HG03520 (cell line): ENCODE data around the gene C3orf18.

ENCODE experiments used
- ATAC-seq: cut with Tn5 transposase; IDR thresholded peaks from one replicate; pipeline ENCODE4 v1.9.1; 2021; ENCODE audit warnings: mild to moderate bottlenecking, moderate library complexity; ENCODE audit not compliant: unreplicated experiment

C3orf18 gene

DNA sequence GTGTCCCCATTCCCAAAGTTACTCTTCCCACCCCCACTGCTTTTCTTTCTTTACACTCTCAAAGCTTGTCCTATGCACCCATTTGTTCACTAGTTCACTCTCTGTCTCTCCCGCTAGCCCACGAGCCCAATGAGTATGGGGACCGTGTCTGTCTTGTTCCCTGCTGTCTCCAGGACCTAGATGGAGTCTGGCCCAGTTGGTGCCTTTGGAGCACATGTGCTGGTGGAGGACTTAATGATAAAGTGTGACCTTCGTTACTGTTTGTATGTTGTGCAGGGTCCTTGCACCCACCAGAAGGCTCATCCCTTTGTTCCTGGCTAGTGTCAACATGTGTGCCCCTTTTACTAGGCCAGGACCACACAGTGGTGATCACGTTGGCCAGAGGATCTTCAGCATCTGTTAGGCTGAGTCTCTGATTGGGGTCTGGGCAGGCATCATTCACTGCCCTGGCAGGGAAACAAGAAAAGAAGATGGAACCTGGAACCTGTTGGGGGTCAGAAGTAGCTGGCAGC, 36.6 kb upstream of the C3orf18 start:
- ATAC-seq: no peak

DNA sequence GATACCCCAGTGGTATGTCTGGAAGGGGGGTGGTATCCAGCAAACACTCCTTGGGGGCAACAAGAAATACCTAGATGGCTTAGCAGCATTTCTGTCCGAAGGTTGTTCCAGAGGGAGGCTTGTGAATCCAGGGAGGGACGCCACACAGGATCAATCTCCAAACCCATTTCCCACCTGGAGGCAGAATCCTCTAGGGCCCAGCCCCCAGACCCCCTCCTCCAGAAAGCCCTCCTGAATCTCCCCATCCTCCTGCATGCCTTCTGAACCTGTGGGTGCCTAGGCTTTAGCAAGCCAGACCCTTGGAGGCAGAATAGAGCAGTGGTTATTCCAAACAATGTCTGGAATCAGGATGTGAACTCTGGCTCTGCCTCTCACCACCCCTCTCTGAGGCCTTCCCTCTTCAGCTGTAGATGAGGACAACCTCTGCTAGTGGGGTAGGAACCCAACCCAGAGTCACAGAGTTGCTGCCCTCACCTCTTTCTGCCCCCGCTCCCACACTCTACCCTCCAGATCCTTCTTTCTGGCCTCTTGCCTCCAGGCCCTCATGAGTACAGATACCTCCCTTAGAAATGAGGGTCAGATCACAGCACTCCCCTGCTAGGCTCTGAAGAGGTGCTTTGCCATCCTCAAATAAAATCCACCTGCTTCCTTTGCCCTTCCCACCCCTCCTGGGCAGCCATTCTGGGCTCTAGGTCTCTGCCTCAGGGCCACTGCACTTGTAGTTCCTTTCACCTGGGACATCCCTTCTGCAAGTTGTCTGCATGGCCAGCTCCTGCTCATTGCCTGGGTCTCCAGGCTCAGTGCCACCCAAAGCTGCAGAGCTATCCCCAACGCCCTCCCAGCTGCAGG, 35.9 kb upstream of the C3orf18 start:
- ATAC-seq: no peak

DNA sequence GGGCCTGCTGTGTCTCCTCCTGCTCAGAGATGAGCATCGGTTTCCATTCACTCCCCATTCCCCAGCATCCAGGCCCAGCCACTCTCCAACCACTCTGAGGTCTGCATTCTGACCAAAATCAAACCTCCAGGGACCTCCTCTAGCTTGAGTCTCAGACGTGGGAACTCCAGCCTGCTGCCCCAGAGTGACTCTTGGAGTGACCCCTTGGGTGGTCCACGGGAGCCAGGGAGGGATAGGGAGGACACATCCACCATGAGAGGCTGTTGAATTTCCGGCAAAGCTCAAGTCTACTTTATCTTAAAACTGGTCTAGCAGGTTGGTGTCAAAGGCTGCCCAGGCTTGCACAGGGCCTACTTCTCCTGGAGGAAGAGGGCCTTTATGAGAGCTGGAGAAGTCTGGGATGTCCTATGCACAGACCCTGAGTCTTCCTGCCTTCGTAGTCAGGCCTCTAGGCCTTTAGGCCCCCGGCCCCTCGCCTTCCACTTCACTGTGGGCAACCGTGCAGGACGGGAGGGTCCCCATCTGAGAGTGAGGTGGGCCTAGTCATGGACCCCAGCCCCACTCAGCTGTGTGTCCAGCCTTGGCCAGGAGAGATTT, 35.1 kb upstream of the C3orf18 start:
- no peak for ATAC-seq

DNA sequence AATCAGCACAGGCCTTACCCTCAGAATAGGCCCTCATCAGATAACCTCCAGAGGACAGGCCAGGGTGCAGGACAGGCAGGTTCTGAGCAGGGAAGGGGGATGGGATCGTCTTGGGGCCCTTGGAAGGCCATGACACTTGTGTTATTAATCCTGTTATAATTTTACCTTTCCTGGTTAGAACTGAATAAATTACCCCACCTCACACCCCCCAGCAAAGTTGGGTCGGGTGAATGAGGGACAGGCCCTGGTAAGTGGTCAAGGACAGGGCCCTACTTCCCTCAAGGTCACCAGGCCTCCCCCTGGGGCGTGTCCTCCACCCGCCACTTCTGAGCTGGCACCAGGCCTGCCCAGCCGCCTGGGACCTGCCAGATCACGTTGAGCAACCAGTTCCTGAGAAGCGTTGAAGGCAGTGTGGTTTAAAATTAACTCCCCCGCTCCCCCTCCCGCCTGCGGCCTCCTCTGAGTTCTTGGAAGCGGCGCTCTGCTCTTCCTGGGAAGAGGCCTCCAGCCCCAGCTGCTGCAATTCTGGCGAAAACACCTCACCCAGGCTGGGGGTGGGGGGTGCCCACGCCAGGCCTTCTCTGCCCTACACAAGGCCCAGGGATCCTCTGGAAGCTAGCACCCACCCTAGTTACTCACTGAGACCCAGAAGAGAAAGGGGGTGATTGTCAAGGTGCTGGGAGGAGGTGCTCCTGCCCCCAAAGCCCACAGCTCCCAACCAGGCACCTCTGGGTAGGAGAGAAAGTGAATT, 33.5 kb upstream of the C3orf18 start:
- ATAC-seq: no peak

DNA sequence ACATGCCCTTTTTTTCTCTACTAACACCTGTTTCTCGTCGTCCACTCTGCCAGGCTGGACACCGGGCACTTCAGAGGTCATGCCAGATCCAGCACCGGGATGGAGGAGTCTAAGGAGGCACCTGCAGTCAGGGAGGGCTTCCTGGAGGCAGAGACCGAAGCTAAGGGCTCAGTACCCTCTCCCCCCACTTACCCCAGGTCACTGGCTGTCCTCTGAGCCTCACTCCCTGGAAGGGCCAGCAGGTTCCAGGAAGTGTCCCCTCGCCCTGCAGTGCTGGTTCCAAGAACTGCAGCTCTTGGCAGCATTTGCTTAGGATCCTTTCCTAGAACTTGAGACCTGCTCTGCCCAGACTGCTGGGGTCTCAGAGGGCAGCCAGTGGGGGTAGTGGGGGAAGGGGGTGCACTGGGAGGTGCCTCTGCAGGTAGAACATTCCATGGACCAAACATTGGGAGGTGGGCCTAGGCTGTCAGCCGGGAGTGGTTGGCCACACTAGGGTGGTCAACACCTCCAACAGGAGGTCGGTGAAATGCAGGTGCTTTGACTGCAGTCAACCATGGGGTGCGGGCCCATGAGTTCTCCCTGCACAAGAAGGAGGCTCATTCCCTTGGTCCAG, 32.7 kb upstream of the C3orf18 start:
- no peak for ATAC-seq

DNA sequence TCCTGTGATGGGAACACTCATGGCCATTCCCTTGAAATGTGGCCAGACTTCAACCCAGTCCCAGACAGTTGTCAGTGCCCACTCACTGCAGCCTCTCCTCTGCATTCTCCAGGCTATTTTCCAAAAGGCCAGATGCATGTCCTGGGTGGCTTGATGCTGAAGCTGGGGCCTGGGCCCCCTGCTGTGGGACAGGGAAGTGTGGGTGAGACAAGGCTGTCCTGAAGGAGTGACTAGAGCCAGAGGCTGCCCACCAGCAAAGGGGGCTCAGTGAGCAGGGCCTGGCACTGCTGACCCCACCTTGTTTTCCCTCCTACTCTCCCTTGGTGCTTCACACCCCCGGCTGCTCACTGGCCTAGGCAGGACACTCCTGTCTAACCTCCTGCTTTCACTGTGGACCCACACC, 32.2 kb upstream of the C3orf18 start:
- no peak for ATAC-seq

DNA sequence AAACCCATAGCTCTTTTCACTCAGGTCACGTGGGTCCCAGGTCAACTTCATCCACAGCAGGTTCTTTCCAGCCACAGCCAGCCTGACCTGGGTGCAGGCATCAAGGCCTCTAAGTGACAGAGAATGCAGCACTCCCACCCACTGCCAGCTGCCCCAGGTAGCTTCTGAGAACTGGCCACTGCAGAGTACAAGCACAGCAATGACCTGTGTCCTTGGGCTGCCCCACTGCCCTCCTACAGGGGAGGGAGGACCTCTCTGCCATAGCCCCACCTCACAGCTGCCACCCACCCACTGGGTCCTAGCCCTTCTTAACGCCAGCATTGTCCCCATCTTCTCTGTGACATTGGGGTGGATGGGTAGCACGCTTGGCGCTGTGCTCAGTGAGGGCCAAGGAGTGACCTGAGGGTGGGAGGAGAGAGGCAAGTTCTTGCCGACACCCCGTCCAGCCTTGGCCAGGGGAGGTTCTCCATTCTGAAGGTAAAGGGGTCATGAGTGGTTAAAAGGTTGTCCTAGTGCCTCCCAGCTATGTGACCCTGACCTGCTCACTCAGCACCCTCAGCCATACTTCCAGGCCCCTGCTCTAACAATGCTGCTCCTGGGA, 31.7 kb upstream of the C3orf18 start:
- ATAC-seq: no peak

DNA sequence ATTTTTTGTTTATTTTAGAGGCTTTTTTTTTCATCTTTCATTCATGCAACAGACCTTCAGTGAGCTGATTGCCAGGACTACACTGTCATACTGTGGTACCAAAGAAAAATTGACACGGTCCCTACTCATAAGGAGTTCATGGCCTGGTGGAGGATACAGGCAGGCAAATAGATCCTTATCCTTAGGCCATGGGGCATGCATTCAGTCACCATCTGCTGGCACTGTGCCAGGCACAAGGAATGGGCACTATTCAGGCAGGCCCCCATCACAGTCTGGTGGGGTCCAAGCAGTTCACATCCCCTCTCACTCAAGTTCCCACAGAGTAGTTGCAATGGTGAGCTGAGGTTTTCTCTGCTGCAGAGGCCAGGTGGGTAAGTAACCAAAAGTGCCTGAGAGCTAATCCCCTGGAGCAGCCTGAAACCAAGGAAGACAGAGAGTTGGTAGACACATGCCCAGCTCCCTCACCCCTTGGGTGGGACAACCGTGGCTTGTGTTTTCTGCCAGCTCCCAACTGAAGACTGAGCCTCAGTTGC, 26.8 kb upstream of the C3orf18 start:
- no peak for ATAC-seq

DNA sequence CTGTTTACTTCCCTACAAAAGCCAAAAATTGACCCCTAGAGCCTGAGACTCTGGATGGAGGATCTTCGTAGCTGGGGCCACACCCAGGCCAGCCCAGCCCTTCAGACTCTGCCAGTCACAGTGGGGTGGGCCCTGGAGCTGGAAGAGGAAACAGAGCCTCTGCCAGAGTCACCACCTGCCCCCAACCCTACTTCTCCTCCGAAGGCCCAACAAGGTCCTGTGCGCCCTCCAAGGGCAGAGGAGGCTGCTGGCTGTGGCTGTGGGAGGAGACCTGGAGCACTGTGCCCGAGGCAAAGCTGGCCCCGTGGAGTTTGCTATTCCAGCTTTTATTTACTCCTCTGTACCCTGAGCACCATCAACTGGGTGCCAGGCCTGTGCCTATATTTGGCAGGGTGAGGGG, 25.0 kb upstream of the C3orf18 start:
- no peak for ATAC-seq

DNA sequence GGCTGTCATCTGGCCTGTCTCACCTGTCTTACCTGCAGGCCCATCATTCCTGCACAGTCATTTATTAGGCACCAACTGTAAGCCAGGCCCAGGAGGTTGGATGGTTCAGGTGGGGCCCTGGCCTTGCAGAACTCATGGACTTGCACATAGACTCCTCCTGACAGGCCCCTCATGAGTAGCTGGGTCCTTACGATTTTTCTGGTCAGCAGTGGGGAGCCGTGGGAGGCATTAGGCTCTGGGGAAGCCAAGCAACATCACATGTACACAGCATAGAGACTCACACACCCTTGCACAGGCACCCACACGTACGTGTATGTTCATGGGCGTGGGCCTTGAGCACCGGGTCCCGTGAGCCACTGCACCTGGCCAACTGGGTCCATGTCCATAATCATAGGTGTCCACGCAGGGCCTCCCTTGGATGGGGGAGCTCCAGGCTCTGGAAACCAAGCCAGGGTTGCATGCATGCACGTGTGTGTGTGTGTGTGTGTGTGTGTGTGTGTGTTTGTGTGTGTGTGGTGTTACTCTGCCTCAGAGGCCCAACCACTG, 23.7 kb upstream of the C3orf18 start:
- ATAC-seq: no peak

DNA sequence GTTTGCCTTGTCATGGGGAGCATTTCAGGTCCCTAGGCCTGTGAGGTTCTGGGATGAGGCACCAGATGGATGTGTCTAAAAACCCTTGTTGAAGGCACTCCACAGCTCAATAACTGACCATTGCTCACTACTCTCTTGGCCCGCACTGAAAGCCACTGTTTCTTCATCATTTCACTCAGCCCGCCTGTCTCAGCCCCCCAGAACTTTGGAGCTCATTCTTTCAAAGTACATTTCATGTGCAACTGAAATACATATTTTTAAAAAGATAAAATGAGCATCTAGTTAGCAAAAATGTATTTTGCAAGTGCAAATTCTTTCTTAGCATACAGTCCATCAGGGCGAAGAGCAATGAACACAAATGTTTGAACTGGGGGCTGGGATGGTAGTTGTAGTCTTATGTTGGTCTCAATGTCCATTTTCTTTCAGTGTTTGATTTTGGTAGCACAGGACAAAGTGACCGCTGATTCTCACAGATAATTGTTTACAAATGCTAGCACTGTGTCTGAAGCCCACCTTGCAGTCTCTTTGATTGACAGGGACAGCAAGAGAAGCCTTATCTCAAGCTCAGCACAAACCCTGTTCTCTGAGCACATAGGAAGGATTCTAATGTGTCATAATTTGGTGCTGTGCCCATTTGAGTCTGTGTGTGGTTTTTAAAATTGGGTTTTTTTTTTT, 21.3 kb upstream of the C3orf18 start:
- no peak for ATAC-seq

DNA sequence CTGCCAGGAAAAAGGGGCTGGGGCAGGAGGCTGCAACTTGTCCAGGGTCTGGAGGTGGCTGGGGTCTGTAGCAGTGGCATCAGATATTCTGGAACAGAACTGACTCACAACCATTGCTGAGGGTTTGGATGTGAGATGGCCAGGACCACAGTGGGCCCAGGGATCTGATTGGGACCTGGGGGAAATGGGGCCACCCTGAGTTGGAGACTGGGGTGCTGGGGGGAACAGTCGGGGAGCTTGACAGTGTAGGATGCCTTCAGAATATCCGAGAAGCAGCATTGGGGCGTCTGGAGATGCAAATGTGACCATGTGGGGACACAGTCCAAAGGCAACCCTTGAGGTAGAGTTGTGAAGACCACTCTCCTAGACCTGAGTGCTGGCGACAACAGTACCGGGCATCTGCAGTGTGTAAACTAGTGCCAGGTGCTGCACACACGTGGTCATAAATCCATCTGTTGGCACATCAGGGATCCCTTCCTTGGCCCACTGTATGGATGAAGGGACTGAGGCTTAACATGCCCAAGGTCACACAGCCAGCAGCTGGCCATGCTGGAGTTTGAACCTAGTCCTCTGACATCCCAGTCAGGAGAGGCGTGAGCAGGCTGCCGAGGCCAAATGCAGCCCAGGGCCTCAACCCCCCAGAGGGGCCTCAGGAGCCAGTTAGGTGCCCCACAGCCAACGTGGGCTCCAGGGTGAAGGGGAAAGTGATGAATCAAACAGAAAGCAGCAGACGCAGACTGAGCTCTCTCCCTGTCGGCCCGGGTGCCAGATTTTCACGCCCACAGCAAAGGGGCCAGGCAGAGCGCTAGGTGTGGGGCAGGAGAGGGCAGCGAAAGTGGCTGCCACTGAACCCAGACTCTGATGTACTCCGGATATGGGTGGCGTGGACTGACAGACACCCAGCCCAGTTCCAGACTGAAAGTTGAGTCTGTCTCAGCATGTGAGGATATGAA, 20.5 kb upstream of the C3orf18 start:
- ATAC-seq: no peak

DNA sequence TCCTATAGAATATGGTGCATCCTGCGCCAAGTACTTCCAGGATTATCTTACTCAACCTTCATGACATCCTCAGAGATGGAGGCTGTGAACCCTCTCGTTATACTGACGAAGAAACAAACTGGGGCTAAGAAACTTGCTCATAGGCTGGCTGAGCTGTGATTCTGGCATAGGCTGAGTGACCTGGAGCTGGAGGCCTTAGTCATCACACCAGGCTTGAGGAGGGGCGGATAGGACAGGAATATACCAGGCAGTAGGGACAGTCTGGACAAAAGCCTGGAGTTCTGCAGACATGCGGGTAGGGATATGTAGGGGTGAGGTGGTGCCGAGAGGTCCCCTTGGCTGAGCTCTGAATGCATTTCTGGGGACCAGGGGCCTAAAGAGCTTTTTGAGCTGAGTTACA, 19.8 kb upstream of the C3orf18 start:
- no peak for ATAC-seq

DNA sequence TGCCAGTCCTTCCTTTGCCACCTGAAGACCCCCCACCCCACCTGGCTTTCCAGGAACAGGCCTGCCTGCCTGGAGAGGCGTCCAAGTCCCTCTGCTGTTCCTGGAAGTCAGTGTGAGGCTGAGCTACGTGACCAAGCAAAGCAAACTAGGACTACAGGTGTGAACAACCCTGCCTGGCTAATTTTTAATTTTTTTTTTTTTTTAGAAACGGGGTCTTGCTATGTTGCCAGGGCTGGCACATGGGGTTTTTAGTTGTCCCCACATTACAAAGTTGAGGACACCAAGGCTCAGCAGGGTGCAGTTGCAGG, 19.2 kb upstream of the C3orf18 start:
- ATAC-seq: no peak

DNA sequence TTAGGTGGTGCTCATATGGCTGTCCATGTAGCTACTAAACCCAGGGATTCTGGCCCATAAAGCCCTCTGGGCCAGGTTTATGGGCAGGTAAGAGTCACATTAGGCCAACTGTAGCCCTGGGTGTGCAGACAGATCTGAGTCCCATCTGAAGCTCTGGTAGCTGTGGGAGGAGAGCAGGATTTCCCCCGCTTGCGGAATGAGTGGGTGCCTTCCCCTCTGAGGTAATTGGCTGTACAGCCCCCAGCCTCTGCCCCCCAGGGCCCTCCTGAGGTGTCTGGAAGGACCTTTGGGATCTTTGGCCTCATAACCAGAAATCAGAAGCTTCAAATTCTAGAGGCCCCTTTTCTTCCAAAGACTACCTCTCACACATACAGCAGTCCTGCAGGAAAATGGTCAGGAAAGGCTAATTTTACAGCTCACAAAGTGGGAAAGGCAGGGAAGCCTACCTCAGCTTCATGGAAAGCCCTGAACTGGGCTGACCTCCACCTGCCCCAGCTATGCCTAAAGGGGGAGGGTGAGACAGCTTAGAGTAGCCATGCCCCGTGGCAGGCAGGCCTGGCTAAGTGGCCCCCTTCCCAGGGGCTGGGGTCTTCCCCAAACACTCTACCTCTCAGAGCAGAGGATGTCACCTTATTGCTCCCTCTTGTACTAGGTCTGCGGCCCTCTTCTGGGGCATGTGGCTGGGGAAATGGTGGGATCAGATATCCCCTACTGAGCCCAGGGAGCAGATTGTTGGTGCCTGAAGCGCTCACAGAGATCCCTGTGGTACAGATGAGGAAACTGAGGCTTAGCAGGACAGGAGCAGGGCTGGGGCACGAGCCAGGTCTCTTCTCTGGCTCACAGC, 18.6 kb upstream of the C3orf18 start:
- no peak for ATAC-seq

DNA sequence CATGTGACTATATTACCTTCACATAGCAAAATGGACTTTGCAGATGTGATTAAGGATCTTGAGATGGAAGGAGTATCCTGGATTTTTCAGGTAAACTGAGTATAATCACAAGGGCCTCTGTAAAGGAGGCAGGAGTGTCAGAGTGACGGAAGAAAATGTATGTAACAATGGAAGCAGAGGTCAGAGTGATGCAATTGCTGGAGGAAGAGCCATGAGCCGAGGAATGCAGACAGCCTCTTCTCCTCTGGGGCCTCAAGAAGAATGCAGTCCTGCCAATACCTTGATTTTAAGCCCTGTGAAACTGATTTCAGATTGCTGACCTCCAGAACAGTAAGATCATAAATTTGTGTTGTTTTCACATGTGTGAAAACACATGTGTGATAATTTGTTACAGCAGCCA, 16.8 kb upstream of the C3orf18 start:
- no peak for ATAC-seq

DNA sequence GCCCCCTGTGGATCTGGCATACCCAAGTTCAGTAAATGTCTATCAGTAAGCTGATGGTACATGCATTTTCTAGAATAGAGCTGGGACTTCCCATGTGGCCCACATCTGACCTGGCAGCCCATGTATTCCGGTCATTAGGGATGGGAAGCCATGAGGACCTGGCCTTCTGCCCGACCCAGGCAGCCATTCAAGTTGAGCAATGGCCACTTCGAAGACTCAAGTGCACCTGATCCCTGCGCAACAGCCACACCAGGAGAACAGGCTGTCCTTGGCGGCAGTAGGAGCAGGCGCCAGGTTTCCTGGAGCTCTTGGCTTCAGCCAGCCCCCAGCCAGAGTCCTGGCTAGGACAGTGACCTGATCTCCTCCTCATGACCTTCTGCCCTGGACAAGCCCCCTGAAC, 16.4 kb upstream of the C3orf18 start:
- no peak for ATAC-seq

DNA sequence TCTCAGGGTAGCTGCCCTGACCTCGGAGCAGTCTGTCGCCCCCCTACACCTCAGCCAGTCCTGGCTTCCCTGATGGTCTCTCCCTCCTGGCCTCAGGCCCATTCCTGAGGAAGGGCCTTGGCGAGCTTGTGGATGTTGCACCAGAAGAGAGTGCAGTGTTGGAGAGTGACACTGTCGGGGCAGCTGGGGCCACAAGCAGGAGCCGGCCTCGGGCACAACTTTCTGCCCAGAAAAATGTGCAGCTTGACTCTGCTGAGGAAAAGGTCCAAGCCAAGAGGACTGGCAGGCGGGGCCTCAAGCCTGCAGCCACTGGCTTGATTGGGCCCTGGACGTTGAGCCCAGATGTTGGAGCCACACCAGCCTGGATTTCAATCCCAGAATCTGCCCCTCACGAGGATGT, 14.5 kb upstream of the C3orf18 start:
- no peak for ATAC-seq
